Skin of body (tissue), 2 donors: ENCODE data around the gene EPB41L1. TPM values are rescaled to one million over a fixed set of nuclear protein-coding genes. Genes with fewer than 3 reads are reported as not detected.

ENCODE experiments used
- DNase-seq: peaks from one replicate; lab custom pipeline; 2025; lab: John Stamatoyannopoulos, UW
- total RNA-seq: library from RNA; depleted of rRNA; stranded (reverse); fragments of >200 nt; gene quantifications from one replicate; pipeline ENCODE4 v1.2.3, GENCODE V29; 2014

EPB41L1 gene
- total RNA-seq, 1 donor from 2014 or later: 18.1 TPM

DNA sequence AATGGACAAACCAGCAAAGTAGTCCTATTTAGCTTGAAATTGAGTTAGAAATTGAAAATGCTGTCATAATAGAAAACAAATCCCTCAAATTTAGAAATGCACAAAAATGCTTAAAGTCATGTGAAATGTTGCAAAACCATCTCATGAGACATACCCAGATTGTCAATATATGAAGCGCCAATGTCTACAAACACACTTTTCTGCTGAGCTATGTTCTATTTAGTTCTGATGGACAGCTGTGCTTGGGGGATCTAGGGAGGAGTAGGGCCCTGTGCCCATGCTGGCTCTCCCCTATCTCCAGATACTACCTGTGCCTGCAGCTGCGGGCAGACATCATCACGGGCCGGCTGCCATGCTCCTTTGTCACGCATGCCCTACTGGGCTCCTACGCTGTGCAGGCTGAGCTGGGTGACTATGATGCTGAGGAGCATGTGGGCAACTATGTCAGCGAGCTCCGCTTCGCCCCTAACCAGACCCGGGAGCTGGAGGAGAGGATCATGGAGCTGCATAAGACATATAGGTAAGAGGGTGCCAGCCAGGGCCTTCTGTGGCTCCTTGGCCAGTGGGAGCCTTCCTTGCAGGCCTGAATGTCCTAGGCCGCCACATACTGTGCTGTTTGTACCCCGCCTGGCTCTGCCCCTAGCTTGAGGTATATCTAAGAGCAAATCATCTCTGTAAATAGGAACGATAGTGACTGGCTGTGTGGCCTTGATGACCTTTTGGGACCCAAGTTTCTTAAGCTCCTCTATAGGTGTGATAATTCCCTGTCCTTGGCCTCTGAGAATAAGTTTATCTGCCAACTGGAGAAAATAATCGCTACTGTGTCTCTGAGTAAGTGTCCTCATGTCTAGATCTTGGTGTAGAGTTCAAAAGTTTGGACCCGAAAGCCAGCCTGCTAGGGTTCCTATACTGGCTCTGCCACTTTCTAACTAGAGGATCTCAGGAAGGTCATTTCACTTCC lies 30.6 kb downstream of the EPB41L1 start:
- no peak for DNase-seq

DNA sequence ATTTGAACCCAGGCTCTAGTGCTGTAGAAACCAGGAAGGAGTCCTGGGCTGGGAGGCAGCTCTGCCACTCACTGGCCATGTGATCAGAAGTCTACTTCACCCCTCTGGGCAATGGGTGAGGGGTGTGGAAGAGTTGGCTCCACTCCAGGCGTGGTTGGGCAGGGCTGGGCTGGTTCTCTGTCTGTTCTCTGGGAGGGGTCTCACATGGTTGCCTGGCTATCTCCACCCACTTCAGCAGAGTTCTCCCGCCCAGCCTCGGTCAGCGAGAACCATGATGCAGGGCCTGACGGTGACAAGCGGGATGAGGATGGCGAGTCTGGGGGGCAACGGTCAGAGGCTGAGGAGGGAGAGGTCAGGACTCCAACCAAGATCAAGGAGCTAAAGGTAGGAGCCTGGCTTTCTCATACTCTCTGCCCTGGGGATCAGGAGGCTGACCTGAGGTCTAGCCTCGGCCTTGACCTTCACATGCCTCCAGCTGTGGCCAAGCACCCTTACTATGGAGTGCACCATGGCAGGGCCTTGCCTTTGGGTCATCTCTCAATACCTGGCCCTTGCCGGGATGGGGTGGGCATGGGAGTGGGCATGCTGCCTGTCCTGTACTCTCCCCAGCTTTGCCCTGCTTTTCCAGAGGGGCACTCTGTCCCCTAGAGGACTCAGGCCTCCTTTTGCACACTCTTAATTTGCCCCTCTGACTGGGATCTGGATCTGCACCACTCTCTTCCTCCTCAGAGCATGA lies 39.6 kb downstream of the EPB41L1 start:
- DNase-seq: no peak

DNA sequence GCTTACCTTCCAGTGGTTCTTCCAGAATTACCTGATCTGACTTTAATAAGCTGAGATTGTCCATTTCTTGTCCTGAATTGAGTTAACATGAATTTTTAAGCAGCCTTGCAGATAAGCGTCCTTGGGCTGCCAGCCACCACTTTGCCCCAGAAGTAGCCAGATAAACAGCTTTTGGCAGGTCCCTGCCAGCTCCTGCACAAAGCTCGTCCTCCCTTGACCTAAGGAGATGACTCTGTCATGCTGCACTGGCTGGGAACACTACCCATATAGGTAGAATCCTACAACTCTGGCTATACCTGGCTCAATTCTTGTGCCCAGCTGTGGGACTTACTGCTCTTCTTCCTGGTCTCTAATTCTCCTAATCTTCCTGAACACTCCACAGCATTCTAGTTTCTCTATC lies 42.1 kb downstream of the EPB41L1 start:
- DNase-seq: no peak

DNA sequence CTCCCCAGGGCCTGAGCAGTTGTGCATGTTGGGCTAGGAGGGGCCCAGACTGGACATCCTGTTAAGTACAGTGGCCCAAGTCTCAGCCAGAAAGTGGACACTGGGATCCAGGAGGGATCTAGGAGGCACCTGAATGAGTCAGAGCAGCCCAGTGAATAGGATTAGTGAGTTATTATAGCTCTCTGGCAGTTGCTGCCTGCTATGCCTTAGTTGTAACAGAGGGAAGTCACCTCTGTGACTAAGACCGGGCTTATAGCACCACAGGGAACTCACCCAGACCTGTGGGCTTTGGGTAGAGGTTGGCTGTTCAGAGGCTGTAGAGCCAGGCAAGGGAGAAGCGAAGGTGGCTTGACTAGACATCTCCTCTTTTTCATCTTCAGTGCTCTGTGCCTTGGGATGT lies 42.7 kb downstream of the EPB41L1 start:
- DNase-seq: no peak

DNA sequence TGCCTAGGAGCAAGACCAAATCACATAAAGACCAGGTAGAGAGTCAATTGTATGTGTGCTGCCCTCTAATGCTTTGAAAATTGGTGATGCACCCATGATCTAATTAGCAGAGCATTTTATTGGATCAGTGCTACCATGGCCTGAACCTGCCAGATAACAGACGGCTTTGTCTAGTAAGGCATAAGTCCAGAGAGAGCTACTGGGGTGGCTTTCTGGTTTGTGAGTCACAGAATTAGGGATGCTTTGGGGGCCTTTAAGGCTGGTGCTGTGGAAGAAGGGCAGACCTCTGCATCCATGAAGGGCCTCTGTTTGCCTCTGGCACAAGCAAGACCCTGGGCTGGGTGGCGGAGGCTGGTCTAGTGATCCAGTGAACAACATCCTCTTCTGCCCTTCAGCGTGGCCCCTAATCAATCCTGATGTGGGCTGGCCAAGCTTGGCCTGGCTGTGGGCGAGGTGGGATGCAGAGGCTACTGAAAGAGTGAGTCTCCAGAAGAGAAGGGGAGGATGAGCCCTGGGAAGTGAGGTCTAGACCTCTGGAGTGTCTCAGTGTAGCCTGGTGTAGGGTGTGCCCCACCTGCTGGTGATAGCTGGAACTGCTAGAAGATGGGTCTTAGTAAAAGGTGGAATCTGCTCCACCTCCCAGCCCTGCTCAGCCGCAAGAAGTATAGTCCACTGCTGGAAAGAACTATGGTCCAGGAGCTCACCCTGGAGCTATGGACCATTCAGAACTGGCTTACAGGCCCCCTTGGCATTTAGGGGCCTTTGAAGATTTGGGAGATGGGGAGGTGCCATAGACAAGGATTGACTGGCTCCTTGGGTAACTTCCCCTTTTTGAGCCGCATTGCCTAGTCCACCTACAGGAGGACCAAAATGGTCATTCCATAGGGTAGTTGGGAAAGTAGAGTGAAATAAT lies 45.1 kb downstream of the EPB41L1 start:
- DNase-seq: peak; percentile 36

DNA sequence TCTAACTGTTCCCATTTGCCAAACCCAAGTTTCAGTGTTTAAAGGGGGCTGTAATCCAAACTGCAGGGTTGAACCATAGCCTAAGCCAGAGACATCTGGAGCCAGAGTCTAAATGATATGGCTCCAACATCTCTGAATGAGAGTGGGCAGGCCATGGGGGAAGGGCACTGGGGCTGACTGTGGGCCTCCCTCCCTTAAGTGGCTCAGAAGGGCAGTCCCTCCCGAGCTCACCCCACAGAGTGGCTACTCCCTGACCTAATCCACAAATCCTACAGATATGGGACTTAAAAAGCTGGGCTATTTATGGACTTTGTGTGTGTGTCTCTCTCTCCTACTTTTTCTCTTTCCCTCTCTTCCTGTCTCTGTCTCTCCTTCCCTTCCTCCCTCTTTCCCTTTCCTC lies 45.9 kb downstream of the EPB41L1 start:
- no peak for DNase-seq

DNA sequence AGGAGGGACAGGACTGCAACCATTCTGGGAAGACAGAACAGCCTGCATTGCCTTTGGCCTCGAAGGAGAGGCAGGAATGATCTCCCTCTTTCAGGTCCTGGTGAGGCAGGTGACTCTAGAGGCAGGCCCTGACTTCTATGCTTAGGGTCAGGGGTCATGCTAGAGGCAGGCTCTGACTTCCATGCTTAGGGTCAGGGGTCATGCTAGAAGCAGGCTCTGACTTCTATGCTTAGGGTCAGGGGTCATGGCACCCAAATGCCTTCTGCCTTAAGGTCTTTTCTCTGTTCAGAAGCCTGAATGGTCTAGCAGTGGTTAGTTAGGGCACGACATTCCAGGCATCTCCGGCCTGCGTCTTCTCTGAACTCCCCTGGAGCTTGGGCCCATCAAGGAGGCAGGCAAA lies 46.7 kb downstream of the EPB41L1 start:
- no peak for DNase-seq

DNA sequence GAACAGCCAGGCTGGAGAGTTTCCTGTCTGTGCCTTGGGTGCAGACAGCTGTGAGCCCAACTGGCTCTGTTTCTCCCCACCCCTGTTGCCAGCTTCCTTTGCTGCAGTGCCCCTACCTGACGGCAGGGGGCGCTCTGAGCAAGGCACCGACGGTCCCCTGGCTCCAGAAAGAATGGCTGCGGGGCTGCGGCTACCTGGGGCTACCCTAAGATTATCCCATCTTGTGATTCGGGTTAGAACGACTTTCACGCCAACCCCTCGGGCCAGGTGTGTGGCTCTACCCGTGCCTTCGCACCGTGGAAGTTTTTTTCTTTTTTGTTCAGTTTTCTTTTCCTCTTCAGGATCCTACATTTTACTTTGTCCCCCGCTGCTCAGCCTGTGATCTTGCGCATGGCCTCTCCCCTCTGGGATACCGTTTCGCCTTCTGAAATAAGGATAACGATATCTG lies 48.4 kb downstream of the EPB41L1 start:
- DNase-seq: peak; percentile 8

DNA sequence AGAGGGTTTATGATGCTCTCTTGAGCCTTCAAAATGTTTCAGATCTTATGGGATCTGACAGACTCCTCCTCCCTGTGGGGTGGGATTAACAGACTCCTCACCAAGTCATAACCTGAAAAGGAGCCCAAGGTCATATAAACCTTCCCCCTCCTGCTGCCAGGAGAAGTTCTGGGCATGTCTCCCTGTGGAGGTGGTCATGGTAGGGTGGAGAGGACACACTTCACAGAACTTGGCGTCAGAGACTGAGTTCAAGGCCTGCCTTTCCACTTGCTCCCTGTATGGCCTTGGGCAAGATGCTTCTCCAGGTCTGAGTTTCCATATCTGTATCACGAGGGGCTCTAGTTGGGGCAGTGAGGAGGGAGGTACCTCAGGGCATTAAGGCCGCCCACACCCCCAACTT lies 49.3 kb downstream of the EPB41L1 start:
- DNase-seq: no peak

DNA sequence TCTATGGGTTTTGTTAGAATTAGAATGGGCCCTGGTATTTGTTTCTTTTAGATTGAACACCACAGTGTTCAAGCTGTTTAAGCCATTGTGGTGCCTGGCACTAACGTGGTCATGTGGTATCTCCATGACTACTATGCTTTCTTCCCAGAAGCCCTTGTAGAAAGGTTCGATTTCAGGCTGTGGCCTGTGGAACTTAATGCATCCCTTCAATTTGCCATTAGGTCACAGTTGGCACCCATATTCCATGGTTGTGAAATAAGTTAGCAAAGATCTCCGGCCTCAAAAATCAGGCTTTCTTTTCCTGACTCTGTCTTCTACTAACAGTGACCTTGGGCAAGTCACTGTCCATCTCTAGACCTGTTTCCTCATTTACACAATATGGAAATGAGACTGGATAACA lies 50.5 kb downstream of the EPB41L1 start:
- no peak for DNase-seq

DNA sequence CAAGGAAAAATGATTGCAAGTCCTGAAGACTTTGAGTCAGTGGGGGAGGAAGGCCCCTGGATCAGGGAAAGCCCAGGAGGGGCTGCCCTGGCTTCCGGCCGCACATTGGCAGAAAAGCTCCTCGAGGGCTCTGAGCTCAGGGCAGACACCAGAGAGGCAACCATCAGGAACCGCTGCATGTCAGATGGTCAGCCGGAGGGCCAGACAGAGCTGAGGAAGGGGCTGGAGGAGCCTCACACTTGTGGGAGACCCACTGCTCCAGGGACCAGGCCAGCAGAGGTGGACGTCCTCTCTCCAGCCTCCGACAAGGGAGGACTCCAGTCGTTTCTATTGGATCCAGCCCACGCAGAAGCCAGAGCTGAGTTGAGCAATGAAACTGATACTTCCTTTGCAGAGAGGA lies 51.5 kb downstream of the EPB41L1 start:
- no peak for DNase-seq

DNA sequence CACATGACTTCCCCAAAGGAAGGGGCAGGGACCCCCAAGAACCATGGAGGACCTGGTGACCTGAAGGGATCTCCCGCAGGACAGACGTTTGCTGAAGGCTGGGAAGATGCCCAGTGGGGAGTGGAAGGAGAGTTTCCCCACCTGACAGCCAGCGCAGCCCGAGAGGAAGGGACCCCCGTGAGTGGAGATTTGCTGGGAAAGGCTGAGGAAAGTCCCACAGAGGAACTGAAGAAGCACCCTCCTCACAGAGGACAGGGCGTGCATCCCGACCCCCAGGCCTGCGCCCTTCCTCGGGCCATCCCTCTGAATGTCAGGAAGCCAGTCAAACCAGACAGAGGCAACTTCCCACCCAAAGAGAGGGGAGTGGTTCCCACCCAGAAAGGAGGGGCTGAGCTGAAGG lies 52.1 kb downstream of the EPB41L1 start:
- no peak for DNase-seq

DNA sequence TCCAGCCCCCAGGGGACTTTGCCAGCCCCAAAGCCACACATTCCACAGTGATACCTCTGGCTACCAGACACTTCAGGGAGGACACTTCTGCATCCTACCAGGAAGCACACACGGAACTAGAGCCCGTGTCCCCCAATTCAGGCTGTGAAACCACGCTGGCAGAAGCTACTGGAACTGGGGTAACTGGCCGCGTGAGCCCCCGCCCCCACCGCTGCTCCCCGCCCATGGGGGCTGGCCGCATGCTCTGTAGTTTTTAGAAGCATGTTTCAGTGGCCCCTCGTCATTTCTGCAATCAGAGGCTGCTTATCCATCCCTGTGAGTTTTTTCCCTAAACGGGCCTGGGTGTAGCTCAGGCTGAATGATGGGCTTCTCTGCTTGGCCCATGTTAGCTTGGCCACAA lies 53.1 kb downstream of the EPB41L1 start:
- no peak for DNase-seq

DNA sequence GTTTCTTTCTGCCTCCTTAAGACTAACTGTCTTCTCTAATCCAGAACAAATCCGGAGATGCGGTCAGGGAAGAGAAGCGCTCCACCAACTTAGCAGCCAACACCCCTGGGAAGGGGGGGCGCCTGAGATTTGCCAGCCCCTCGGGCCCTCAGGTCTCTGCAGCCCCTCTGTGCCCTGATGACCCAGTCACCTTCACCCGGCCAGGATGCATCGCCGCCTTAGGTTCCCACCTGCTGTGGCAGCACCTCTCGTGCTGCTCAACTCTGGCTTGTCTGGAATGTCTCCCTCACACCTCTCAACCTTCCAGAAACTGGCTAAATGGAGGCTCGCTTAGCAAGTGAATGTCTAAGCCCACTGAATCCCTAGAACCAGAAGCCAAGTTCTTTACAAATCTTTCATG lies 53.7 kb downstream of the EPB41L1 start:
- no peak for DNase-seq

DNA sequence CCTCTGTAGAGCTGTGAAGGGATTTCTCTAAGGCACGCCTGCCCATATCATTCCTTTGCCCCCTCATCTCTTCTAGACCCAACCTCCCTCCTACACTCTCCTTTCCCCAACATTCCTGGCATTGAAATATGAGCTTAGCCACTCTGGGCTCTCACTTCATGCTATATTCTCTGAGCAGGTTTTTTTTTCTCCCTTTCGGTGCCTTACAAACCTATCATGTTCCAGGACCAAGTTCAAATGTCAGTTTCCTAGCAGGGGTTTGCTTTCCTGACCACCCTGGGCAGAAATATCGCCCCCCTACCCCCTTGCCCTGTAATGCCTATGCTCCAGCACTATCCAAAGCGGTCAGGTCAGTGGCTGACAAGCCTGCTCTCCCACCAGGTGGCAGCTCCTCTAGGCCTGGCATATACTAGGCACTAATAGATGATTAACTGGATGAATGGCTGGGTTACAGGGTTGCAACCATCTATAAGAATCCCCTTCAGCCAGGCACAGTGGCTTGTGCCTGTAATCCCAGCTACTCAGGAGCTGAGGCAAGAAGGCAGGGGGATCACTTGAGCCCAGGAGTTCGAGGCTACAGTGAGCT lies 56.0 kb downstream of the EPB41L1 start:
- no peak for DNase-seq

DNA sequence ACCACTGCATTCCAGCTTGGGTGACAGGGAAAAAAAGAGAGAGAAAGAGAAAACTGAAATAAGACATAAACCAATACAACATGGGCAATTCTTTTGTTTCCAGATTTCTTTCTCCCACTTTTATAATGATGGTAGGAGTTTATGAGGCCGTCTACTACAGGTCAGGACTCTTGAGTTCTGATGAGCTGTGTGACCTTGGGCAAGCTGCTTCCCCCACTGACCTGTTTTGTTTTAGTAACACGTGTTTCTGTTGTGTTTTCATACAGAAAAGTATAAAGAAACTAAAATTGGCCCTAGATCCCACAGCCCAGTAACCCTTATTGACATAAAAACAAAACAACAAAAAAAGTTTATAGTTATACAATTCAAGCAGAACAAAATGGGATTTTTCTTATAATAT lies 58.8 kb downstream of the EPB41L1 start:
- DNase-seq: no peak

DNA sequence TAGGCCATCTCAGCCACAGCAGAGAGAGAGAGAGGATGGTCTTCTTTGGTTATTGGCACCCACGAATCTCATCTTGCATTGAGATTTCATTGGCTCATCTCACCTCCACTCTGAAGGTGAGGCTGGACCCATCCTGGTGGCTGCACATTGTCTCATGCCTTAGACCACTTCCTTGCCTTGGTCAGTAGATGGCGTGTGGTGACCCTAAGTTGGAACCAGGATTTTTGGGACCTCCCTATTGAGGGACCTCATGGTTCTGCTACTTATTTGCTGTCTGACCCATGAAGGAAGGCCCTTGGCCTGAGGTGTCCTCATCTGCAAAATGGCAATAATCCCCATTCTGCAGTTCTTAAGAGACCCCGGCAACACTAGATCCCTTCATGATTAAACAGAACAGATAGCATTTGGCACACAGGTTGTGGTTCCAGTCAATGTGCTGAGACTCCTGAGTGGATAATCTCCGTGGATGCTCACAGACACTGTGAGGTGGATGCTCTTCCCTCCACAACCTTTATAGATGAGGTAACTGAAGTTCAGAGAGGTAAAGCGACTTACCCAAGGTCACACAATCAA lies 60.2 kb downstream of the EPB41L1 start:
- DNase-seq: no peak

DNA sequence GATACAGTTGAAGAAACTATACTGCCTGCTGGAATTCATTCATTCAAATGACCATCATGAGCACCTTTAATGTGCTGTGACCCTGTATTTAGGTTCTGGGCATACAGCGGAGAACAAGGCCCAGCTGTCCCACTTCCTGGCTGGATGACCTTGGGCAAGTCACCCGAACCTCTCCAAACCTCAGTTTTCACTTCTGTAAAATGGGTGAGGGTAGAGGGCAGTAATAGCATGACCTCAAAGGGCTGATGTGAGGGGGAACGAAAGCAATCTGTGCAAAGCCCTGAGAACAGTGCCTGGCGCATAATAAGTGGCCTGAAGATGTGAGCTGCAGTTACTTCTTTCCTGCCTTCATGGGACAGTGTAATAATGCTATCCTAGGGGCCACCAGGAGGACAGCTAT lies 61.2 kb downstream of the EPB41L1 start:
- no peak for DNase-seq

DNA sequence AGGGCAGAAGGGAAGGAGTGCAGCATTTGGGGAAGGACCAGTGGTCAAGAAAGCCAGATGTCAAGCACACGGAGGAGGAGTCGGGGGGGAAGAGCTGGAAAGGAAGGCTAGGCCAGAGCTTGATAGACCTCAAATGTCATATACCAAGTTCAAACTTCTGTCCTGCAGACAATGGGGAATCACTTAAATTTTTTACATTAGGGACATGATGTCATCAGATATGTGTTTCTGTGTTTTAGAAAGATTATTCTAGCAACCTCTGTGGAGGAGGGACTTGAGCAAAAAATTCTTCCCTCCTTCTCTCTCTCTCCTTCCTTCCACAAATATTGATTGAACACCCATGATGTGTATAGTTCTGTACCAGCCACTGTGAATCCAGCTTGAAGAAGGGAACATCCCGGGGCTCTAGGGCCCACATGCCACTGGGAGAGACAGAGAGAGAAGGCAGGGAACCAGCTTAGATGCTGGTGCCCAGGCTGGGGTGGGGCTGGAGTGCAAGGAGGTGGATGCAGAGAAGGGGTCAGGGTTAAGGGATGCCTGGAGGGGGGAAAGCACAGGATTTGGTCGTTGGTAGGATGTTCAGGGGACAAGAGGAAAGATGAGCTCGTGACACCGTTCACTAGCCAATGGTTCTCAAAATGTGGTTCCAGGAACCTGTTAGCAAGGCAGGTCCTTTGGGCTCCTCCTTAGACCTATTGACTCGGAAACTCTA lies 61.9 kb downstream of the EPB41L1 start:
- no peak for DNase-seq

DNA sequence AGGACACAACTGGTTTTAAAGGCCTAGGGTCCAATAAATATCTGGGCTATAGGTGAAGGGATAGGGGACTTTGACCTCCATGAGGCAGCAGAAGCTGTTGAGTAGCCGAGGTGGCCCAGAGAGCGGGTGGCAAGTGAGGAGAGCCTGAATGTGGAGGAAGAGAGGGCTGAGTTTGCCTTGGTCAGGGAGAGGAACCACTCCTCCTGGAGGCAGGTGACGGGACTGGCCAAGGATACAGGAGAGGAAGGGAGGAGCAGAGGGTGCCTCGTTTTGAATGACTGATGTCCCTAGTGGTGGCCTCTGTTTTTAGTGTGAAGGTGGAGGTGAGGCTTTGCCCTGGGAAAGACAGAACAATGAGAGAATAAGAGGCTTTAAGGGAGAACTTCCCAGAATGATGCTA lies 62.7 kb downstream of the EPB41L1 start:
- no peak for DNase-seq
